ENCODE measurements around the gene KCNT1. TPM values are rescaled to one million over a fixed set of nuclear protein-coding genes. Genes with fewer than 3 reads are reported as not detected.

The KCNT1 gene
- total and polyA plus RNA-seq, 2 donors (not counting 3 experiments of a cell fraction or from before 2014, with no cell fraction given) = not detected

GRCh38 chr9:135699440-135699839 is 2.5 kb upstream of the KCNT1 start, which contains the start of gene SOHLH1:
SOHLH1 (minus strand) TSS chr9:135699481; CDS start chr9:135699467, 14 bp downstream.
- no peak within 1 kb of the TSS for H3K27ac ChIP-seq (ENCODE audit: insufficient read depth, low read depth, low read length)
- POLR2A ChIA-PET = no interaction called here
- dilution Hi-C loops (cut with MboI; ENCODE audit: extremely low pct_ligation_motif_present, low sequenced_read_pairs) (no loop called here), intact Hi-C loops (cut with micrococcal nuclease) (no loop called here)
- H3K79me2 ChIP-seq (ENCODE audit: control insufficient read depth, insufficient read depth, low read length) = no peaks in the 10 kb centered on the region
- DNase-seq (ENCODE audit: low read depth, low spot score) (no peak), FAIRE-seq (no peak)
- H3K9me1 ChIP-seq (replicated peaks; ENCODE audit: control insufficient read depth, extremely low read depth, insufficient read depth, low read length) = no peaks in the 10 kb centered on the region
- H3K4me1 ChIP-seq (ENCODE audit: control insufficient read depth, extremely low read depth, insufficient read depth, low read length) = peaks cover 2% of the 10 kb centered on the region
- H4K20me1 ChIP-seq (replicated peaks; ENCODE audit: control insufficient read depth, extremely low read depth, insufficient read depth, low read length) = no peaks in the 10 kb centered on the region
- no TSS peak for BruUV-seq (replicated peaks)
- H2AFZ ChIP-seq (ENCODE audit: low read depth, low read length) = no peak within 1 kb of the TSS
- no peaks in the 10 kb centered on the region for H3K9me3 ChIP-seq (replicated peaks; ENCODE audit: control insufficient read depth, insufficient read depth, low read length)
- no peaks in the 10 kb centered on the region for H3K36me3 ChIP-seq (ENCODE audit: control insufficient read depth in 2 of 2, extremely low read depth in 1 of 2, insufficient read depth in 2 of 2, low read length in 2 of 2)
- peaks cover 0 to 2% of the 10 kb centered on the region in 2 experiments for H3K27me3 ChIP-seq (ENCODE audit: control insufficient read depth in 2 of 2, insufficient read depth in 2 of 2, low read length in 2 of 2)
- no peak within 1 kb of the TSS for H3K4me3 ChIP-seq (replicated peaks in 1 of 3; ENCODE audit: insufficient read depth in 1 of 3, low read depth in 1 of 3, low read length in 3 of 3)
- TF ChIP-seq POLR2A (IDR thresholded peaks at IDR 0.05; ENCODE audit: low read depth, low read length) = no peak
- TF ChIP-seq CTCF (IDR thresholded peaks at IDR 0.05; ENCODE audit: extremely low read depth in 1 of 2, insufficient read depth in 1 of 2, low read depth in 1 of 2, low read length in 2 of 2) = no peak
- TF ChIP-seq JUN (IDR thresholded peaks at IDR 0.05; ENCODE audit: borderline replicate concordance, insufficient read depth, insufficient read length, low read depth) = no peak
- no peak for TF ChIP-seq FOS (IDR thresholded peaks at IDR 0.05; ENCODE audit: borderline replicate concordance, insufficient read depth, low read length)
- TF ChIP-seq POLR2AphosphoS5 (IDR thresholded peaks at IDR 0.05; ENCODE audit: insufficient read depth, low read depth, low read length) = no peak
- TF ChIP-seq EZH2 (IDR thresholded peaks at IDR 0.05; ENCODE audit: borderline replicate concordance, low read depth, low read length, severe bottlenecking) = no peak
- TF ChIP-seq, protein P1, sequence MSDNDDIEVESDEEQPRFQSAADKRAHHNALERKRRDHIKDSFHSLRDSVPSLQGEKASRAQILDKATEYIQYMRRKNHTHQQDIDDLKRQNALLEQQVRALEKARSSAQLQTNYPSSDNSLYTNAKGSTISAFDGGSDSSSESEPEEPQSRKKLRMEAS (IDR thresholded peaks at IDR 0.05; ENCODE audit: insufficient read depth, insufficient read length) = no peak
- TF ChIP-seq MYC (IDR thresholded peaks at IDR 0.05; ENCODE audit: low read depth, low read length) = no peak
- TF ChIP-seq GATA2 (IDR thresholded peaks at IDR 0.05; ENCODE audit: insufficient read depth, insufficient read length, low read depth, low read length) = no peak
- no peak within 1 kb of the TSS for H3K4me2 ChIP-seq (ENCODE audit: insufficient read depth, low read length)
- CTCF ChIA-PET = no interaction called here
- H3K9ac ChIP-seq (replicated peaks; ENCODE audit: extremely low read depth, insufficient read depth, low read length) = no peak within 1 kb of the TSS
